Measurements from ENCODE around the gene RPL27A.
A peak's percentile ranks its signal among the peaks of the same experiment; 100 is the strongest.

The RPL27A gene

GRCh38 chr11:8682303-8683114 is at the start of gene RPL27A, which contains the start of gene TRIM66:
TSS of gene RPL27A (plus strand) at chr11:8682792. CDS start at chr11:8682814, 22 bp downstream.
TSS of gene TRIM66 (minus strand) at chr11:8682665. CDS start at chr11:8672274, 10,391 bp downstream.
- peak within 1 kb of the TSS; percentile 76 for H3K4me3 ChIP-seq (ENCODE audit: low read depth, low read length)
- TF ChIP-seq CTCF (IDR thresholded peaks at IDR 0.05; ENCODE audit: insufficient read depth, low read depth, low read length, missing control alignments), result no peak
- peak; percentile 98 for DNase-seq (ENCODE audit: low read depth)

GRCh38 chr11:8634498-8634897 is 48.1 kb upstream of the RPL27A start:
- no peak for DNase-seq (ENCODE audit: low read depth)
- TF ChIP-seq CTCF (IDR thresholded peaks at IDR 0.05; ENCODE audit: insufficient read depth, low read depth, low read length, missing control alignments), result no peak
- H3K4me3 ChIP-seq (ENCODE audit: low read depth, low read length), result no peak overlapping the region

- TF ChIP-seq CTCF (IDR thresholded peaks at IDR 0.05; ENCODE audit: insufficient read depth, low read depth, low read length, missing control alignments), result no peak
- H3K4me3 ChIP-seq (ENCODE audit: low read depth, low read length), result no peak overlapping the region
- no peak for DNase-seq (ENCODE audit: low read depth)
Measured at GRCh38 chr11:8636127-8636526, 46.5 kb upstream of the RPL27A start.

- no peak for TF ChIP-seq CTCF (IDR thresholded peaks at IDR 0.05; ENCODE audit: insufficient read depth, low read depth, low read length, missing control alignments)
- DNase-seq (ENCODE audit: low read depth), result no peak
- H3K4me3 ChIP-seq (ENCODE audit: low read depth, low read length), result no peak overlapping the region
Measured at GRCh38 chr11:8638300-8638699, 44.3 kb upstream of the RPL27A start.

GRCh38 chr11:8639655-8640054 is 42.9 kb upstream of the RPL27A start:
- TF ChIP-seq CTCF (IDR thresholded peaks at IDR 0.05; ENCODE audit: insufficient read depth, low read depth, low read length, missing control alignments), result no peak
- DNase-seq (ENCODE audit: low read depth), result no peak
- H3K4me3 ChIP-seq (ENCODE audit: low read depth, low read length), result no peak overlapping the region

- H3K4me3 ChIP-seq (ENCODE audit: low read depth, low read length), result no peak overlapping the region
- DNase-seq (ENCODE audit: low read depth), result no peak
- TF ChIP-seq CTCF (IDR thresholded peaks at IDR 0.05; ENCODE audit: insufficient read depth, low read depth, low read length, missing control alignments), result no peak
Measured at GRCh38 chr11:8640267-8640906, 42.2 kb upstream of the RPL27A start.
